RWPE1 (cell line): Measurements from ENCODE around the gene TMEM222.

Experiments
- CTCF ChIA-PET: fragments of 350-600 bp; sonication (Branson Sonifier 250); formaldehyde crosslinking; extraction: SDS; loops from one replicate; lab custom pipeline; 2021; lab: Yijun Ruan, JAX
- POLR2A ChIA-PET: fragments of 400-600 bp; formaldehyde crosslinking; extraction: SDS; loops from one replicate; lab custom pipeline; 2020; ENCODE audit warnings: antibody characterized with exemption; ENCODE audit not compliant: low non-redundant PET; lab: Yijun Ruan, JAX
- DNase-seq: peaks from one replicate; pipeline ENCODE4 v3.0.0; 2012; ENCODE audit warnings: low spot score
- H3K27ac ChIP-seq: fragments of 450-650 bp; 2 replicates; pipeline ENCODE4 v1.5.1; 2017
- CTCF ChIP-seq: fragments of 450-650 bp; conservative IDR thresholded peaks from 2 replicates; pipeline ENCODE4 v1.5.1; 2017; ENCODE audit warnings: low read depth, mild to moderate bottlenecking

The TMEM222 gene

GRCh38 chr1:27316860-27317259, 5.1 kb upstream of the TMEM222 start:
- H3K27ac ChIP-seq: no peak overlapping the region
- DNase-seq: no peak
- TF ChIP-seq CTCF: no peak
- POLR2A ChIA-PET: interaction anchor here (0.7 kb wide), 1 partner anchor 49 kb away, joined by 3 read pairs; no protein-coding TSS in a partner anchor
- CTCF ChIA-PET: interaction anchor here (1.1 kb wide), 1 partner anchor 16 kb away, joined by 6 read pairs; no protein-coding TSS in a partner anchor

- ChIA-PET POLR2A (no interaction called here), CTCF (no interaction called here)
- no peak for DNase-seq
- TF ChIP-seq CTCF: no peak
- H3K27ac ChIP-seq: no peak overlapping the region
Observed at GRCh38 chr1:27318136-27318535, 3.8 kb upstream of the TMEM222 start.

- ChIA-PET POLR2A (no interaction called here), CTCF (no interaction called here)
- no peak for TF ChIP-seq CTCF
- DNase-seq: no peak
- no peak overlapping the region for H3K27ac ChIP-seq
Observed at GRCh38 chr1:27318596-27318995, 3.4 kb upstream of the TMEM222 start.

GRCh38 chr1:27322569-27323240, 742 bp downstream of the TMEM222 start:
- ChIA-PET CTCF (interaction anchor here (0.6 to 1.6 kb wide), 3 partner anchors 10 to 27 kb away, joined by 3 to 8 read pairs (median 4); no protein-coding TSS in a partner anchor), POLR2A (interaction anchor here (0.8 to 0.9 kb wide), 2 partner anchors 20 to 164 kb away, joined by 3 read pairs; partner anchors contain the start of gene SYTL1)
- TF ChIP-seq CTCF: no peak
- peak overlapping the region; percentile 88 for H3K27ac ChIP-seq
- no peak for DNase-seq

GRCh38 chr1:27325286-27325685, 3.3 kb downstream of the TMEM222 start:
- no peak for TF ChIP-seq CTCF
- DNase-seq: no peak
- ChIA-PET CTCF (no interaction called here), POLR2A (no interaction called here)
- no peak overlapping the region for H3K27ac ChIP-seq

- ChIA-PET CTCF (interaction anchor here (1.6 kb wide), 1 partner anchor 27 kb away, joined by 5 read pairs; no protein-coding TSS in a partner anchor), POLR2A (no interaction called here)
- H3K27ac ChIP-seq: no peak overlapping the region
- no peak for DNase-seq
- TF ChIP-seq CTCF: no peak
Observed at GRCh38 chr1:27327964-27328363, 6.0 kb downstream of the TMEM222 start.
